ENCODE measurements around the gene UNC5C. TPM values are rescaled to one million over a fixed set of nuclear protein-coding genes. Genes with fewer than 3 reads are reported as not detected.

Gene UNC5C
- total RNA-seq, 1 donor from 2014 or later = not detected

- Histone ChIP-seq H3K36me3 (ENCODE audit: control insufficient read depth, insufficient read depth, low read length) (no peaks in the 10 kb centered on the region), H3K4me3 (ENCODE audit: low read depth, low read length) (no peak overlapping the region), H3K27me3 (ENCODE audit: control insufficient read depth, insufficient read depth, low read length) (no peaks in the 10 kb centered on the region)
- FAIRE-seq (no peak), DNase-seq (ENCODE audit: low read depth) (no peak)
- TF ChIP-seq CTCF (IDR thresholded peaks at IDR 0.05; ENCODE audit: insufficient read depth, low read length, severe bottlenecking) = no peak
These were observed 98.5 kb downstream of the UNC5C start for GRCh38 chr4:95450294-95450693.

GRCh38 chr4:95446173-95446572 lies 102.6 kb downstream of the UNC5C start:
- Histone ChIP-seq H3K4me3 (ENCODE audit: low read depth, low read length) (no peak overlapping the region), H3K36me3 (ENCODE audit: control insufficient read depth, insufficient read depth, low read length) (no peaks in the 10 kb centered on the region), H3K27me3 (ENCODE audit: control insufficient read depth, insufficient read depth, low read length) (no peaks in the 10 kb centered on the region)
- FAIRE-seq (no peak), DNase-seq (ENCODE audit: low read depth) (no peak)
- TF ChIP-seq CTCF (IDR thresholded peaks at IDR 0.05; ENCODE audit: insufficient read depth, low read length, severe bottlenecking) = no peak

GRCh38 chr4:95445251-95445650 lies 103.5 kb downstream of the UNC5C start:
- H3K4me3 ChIP-seq (ENCODE audit: low read depth, low read length) = no peak overlapping the region
- H3K36me3 ChIP-seq (ENCODE audit: control insufficient read depth, insufficient read depth, low read length) = no peaks in the 10 kb centered on the region
- H3K27me3 ChIP-seq (ENCODE audit: control insufficient read depth, insufficient read depth, low read length) = no peaks in the 10 kb centered on the region
- FAIRE-seq (no peak), DNase-seq (ENCODE audit: low read depth) (no peak)
- no peak for TF ChIP-seq CTCF (IDR thresholded peaks at IDR 0.05; ENCODE audit: insufficient read depth, low read length, severe bottlenecking)

- H3K27me3 ChIP-seq (ENCODE audit: control insufficient read depth, insufficient read depth, low read length) = peaks cover under 1% of the 10 kb centered on the region
- no peak for FAIRE-seq
- TF ChIP-seq CTCF (IDR thresholded peaks at IDR 0.05; ENCODE audit: insufficient read depth, low read length, severe bottlenecking) = no peak
- no peaks in the 10 kb centered on the region for H3K36me3 ChIP-seq (ENCODE audit: control insufficient read depth, insufficient read depth, low read length)
- DNase-seq (ENCODE audit: low read depth) = no peak
- H3K4me3 ChIP-seq (ENCODE audit: low read depth, low read length) = no peak overlapping the region
These were observed 104.0 kb downstream of the UNC5C start for GRCh38 chr4:95444812-95445211.

- no peak for DNase-seq (ENCODE audit: low read depth)
- no peaks in the 10 kb centered on the region for H3K36me3 ChIP-seq (ENCODE audit: control insufficient read depth, insufficient read depth, low read length)
- TF ChIP-seq CTCF (IDR thresholded peaks at IDR 0.05; ENCODE audit: insufficient read depth, low read length, severe bottlenecking) = no peak
- peaks cover 3% of the 10 kb centered on the region for H3K27me3 ChIP-seq (ENCODE audit: control insufficient read depth, insufficient read depth, low read length)
- no peak overlapping the region for H3K4me3 ChIP-seq (ENCODE audit: low read depth, low read length)
- FAIRE-seq = no peak
These were observed 108.9 kb downstream of the UNC5C start for GRCh38 chr4:95439896-95440295.

GRCh38 chr4:95439071-95439470 lies 109.7 kb downstream of the UNC5C start:
- FAIRE-seq (no peak), DNase-seq (ENCODE audit: low read depth) (no peak)
- Histone ChIP-seq H3K27me3 (ENCODE audit: control insufficient read depth, insufficient read depth, low read length) (peaks cover 3% of the 10 kb centered on the region), H3K36me3 (ENCODE audit: control insufficient read depth, insufficient read depth, low read length) (no peaks in the 10 kb centered on the region), H3K4me3 (ENCODE audit: low read depth, low read length) (no peak overlapping the region)
- TF ChIP-seq CTCF (IDR thresholded peaks at IDR 0.05; ENCODE audit: insufficient read depth, low read length, severe bottlenecking) = no peak

All from bronchial epithelial cell (primary cell).